WTC11 (cell line): Measurements from ENCODE around the gene FBXL4. TPM values are rescaled to one million over a fixed set of nuclear protein-coding genes. Genes with fewer than 3 reads are reported as not detected.

Experiments used
- ATAC-seq: fragments of 200-7000 bp; cut with Tn5 transposase; 2 replicates; pipeline ENCODE4 v1.10.0; 2021; ENCODE audit warnings: mild to moderate bottlenecking, moderate library complexity
- CTCF ChIA-PET: fragments of 300-600 bp; sonication (Branson Sonifier 250); formaldehyde crosslinking; loops from one replicate; lab custom pipeline; 2021; ENCODE audit warnings: antibody characterized with exemption; lab: Charles Lee
- POLR2A ChIA-PET: fragments of 350-600 bp; sonication (Branson Sonifier 250); formaldehyde crosslinking; loops from one replicate; lab custom pipeline; 2021; ENCODE audit warnings: antibody characterized with exemption; lab: Charles Lee
- DNase-seq: peaks from one replicate; pipeline ENCODE4 v3.0.0; 2021; ENCODE audit warnings: low spot score
- H3K27ac Mint-ChIP-seq: 2 replicates; pipeline ENCODE4 v1.8.0; 2021; ENCODE audit warnings: mixed read lengths
- H3K27me3 Mint-ChIP-seq: 2 replicates; pipeline ENCODE4 v1.8.0; 2021; ENCODE audit warnings: low read depth, mild to moderate bottlenecking, moderate library complexity, mixed read lengths
- H3K36me3 Mint-ChIP-seq: 2 replicates; pipeline ENCODE4 v1.8.0; 2021; ENCODE audit warnings: mixed read lengths
- H3K4me1 Mint-ChIP-seq: 2 replicates; pipeline ENCODE4 v1.8.0; 2022; ENCODE audit warnings: mixed read lengths
- H3K4me3 Mint-ChIP-seq: 2 replicates; pipeline ENCODE4 v1.8.0; 2021; ENCODE audit warnings: mild to moderate bottlenecking, moderate library complexity, mixed read lengths
- H3K9me3 Mint-ChIP-seq: 2 replicates; pipeline ENCODE4 v1.8.0; 2021; ENCODE audit warnings: mixed read lengths
- ARID4B ChIP-seq: sonication (generic); formaldehyde crosslinking; IDR thresholded peaks from 2 replicates; pipeline ENCODE4 v1.8.0; 2023; ENCODE audit warnings: missing genetic modification reagents, mild to moderate bottlenecking, borderline replicate concordance
- ATF3 ChIP-seq: sonication (generic); formaldehyde crosslinking; conservative IDR thresholded peaks from 2 replicates; pipeline ENCODE4 v1.8.1; 2022; ENCODE audit warnings: mild to moderate bottlenecking, missing genetic modification reagents
- FOXP1 ChIP-seq: sonication (generic); formaldehyde crosslinking; IDR thresholded peaks from 2 replicates; pipeline ENCODE4 v1.8.0; 2022; ENCODE audit warnings: missing genetic modification reagents, mild to moderate bottlenecking, moderate library complexity, borderline replicate concordance
- FOXP4 ChIP-seq: sonication (generic); formaldehyde crosslinking; IDR thresholded peaks from 2 replicates; pipeline ENCODE4 v1.8.0; 2022; ENCODE audit warnings: mild to moderate bottlenecking, missing genetic modification reagents
- HMGA2 ChIP-seq: fragments of 250-450 bp; sonication (Bioruptor Pico); IDR thresholded peaks from 2 replicates; pipeline ENCODE4 v1.4.0; 2021; ENCODE audit warnings: mild to moderate bottlenecking, moderate library complexity
- IRF2 ChIP-seq: sonication (generic); formaldehyde crosslinking; IDR thresholded peaks from 2 replicates; pipeline ENCODE4 v1.8.0; 2022; ENCODE audit warnings: low read depth, missing genetic modification reagents, borderline replicate concordance
- KAT7 ChIP-seq: sonication (generic); formaldehyde crosslinking; IDR thresholded peaks from 2 replicates; pipeline ENCODE4 v1.8.1; 2023; ENCODE audit warnings: missing genetic modification reagents, mild to moderate bottlenecking, borderline replicate concordance
- MXD4 ChIP-seq: fragments of 250-450 bp; sonication (Bioruptor Pico); IDR thresholded peaks from 2 replicates; pipeline ENCODE4 v1.8.0; 2021; ENCODE audit warnings: mild to moderate bottlenecking, moderate library complexity, borderline replicate concordance
- NR3C1 ChIP-seq: sonication (generic); formaldehyde crosslinking; conservative IDR thresholded peaks from 2 replicates; pipeline ENCODE4 v1.8.1; 2023; ENCODE audit warnings: low read depth, mild to moderate bottlenecking, missing genetic modification reagents
- SOX15 ChIP-seq: fragments of 250-450 bp; sonication (Bioruptor Pico); IDR thresholded peaks from 2 replicates; pipeline ENCODE4 v1.9.0; 2021; ENCODE audit warnings: mild to moderate bottlenecking
- SP1 ChIP-seq: sonication (generic); formaldehyde crosslinking; conservative IDR thresholded peaks from 2 replicates; pipeline ENCODE4 v1.8.1; 2022; ENCODE audit warnings: missing genetic modification reagents
- TEAD1 ChIP-seq: sonication (generic); formaldehyde crosslinking; IDR thresholded peaks from 2 replicates; pipeline ENCODE4 v1.8.0; 2022; ENCODE audit warnings: mild to moderate bottlenecking, missing genetic modification reagents
- ZNF263 ChIP-seq: sonication (generic); formaldehyde crosslinking; IDR thresholded peaks from 2 replicates; pipeline ENCODE4 v1.8.1; 2022; ENCODE audit warnings: low read depth, mild to moderate bottlenecking, moderate library complexity, missing genetic modification reagents
- total RNA-seq: library from RNA; stranded (reverse); gene quantifications from 3 replicates; pipeline ENCODE4 v1.2.3, GENCODE V29; 2021
- TF ChIP-seq, protein P1 (sequence below): sonication (generic); formaldehyde crosslinking; IDR thresholded peaks from 2 replicates; pipeline ENCODE4 v1.8.1; 2023; ENCODE audit warnings: mild to moderate bottlenecking, missing genetic modification reagents
- TF ChIP-seq, protein P2 (sequence below): sonication (generic); formaldehyde crosslinking; IDR thresholded peaks from 2 replicates; pipeline ENCODE4 v1.8.1; 2022; ENCODE audit warnings: low read depth, missing genetic modification reagents, borderline replicate concordance

The FBXL4 gene
- total RNA-seq, 1 experiment from 2014 or later: 10.3 TPM

DNA sequence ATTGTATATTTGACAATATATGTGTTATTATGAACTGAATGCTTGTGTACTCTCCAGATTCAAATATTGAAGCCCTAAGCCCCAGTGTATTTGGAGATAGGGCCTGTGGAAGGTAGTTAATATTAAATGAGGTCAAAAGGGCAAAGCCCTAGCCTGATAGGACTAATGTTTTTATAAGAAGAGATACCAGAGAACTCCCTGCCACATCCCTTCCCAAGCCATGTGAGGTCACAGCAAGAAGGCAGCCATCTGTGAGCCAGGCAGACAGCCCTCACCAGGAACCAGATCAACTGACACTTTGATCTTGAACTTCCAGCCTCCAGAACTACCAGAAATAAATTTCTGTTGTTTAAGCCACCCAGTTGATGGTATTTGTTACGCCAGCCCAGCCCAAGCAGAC lies 36.4 kb upstream of the FBXL4 start (continued):
- no peak for TF ChIP-seq ZNF263 (CRISPR knock-in tag)
- TF ChIP-seq IRF2 (CRISPR knock-in tag): no peak

- Mint-ChIP-seq H3K9me3 (no peaks in the 10 kb centered on the region), H3K4me1 (peaks cover 9% of the 10 kb centered on the region; the same call in 1 of the 2 replicates), H3K27ac (no peak overlapping the region), H3K4me3 (no peak overlapping the region), H3K27me3 (no peaks in the 10 kb centered on the region), H3K36me3 (no peaks in the 10 kb centered on the region)
- no peak for TF ChIP-seq TEAD1
- TF ChIP-seq, protein P1, sequence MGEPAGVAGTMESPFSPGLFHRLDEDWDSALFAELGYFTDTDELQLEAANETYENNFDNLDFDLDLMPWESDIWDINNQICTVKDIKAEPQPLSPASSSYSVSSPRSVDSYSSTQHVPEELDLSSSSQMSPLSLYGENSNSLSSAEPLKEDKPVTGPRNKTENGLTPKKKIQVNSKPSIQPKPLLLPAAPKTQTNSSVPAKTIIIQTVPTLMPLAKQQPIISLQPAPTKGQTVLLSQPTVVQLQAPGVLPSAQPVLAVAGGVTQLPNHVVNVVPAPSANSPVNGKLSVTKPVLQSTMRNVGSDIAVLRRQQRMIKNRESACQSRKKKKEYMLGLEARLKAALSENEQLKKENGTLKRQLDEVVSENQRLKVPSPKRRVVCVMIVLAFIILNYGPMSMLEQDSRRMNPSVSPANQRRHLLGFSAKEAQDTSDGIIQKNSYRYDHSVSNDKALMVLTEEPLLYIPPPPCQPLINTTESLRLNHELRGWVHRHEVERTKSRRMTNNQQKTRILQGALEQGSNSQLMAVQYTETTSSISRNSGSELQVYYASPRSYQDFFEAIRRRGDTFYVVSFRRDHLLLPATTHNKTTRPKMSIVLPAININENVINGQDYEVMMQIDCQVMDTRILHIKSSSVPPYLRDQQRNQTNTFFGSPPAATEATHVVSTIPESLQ: no peak
- TF ChIP-seq, protein P2, sequence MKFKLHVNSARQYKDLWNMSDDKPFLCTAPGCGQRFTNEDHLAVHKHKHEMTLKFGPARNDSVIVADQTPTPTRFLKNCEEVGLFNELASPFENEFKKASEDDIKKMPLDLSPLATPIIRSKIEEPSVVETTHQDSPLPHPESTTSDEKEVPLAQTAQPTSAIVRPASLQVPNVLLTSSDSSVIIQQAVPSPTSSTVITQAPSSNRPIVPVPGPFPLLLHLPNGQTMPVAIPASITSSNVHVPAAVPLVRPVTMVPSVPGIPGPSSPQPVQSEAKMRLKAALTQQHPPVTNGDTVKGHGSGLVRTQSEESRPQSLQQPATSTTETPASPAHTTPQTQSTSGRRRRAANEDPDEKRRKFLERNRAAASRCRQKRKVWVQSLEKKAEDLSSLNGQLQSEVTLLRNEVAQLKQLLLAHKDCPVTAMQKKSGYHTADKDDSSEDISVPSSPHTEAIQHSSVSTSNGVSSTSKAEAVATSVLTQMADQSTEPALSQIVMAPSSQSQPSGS: no peak
- no peak for TF ChIP-seq FOXP4 (CRISPR knock-in tag)
- no peak for TF ChIP-seq SOX15 (CRISPR knock-in tag)
- TF ChIP-seq SP1 (CRISPR knock-in tag): no peak
- TF ChIP-seq NR3C1 (CRISPR knock-in tag): no peak
- TF ChIP-seq ZNF263 (CRISPR knock-in tag): no peak
- no peak for TF ChIP-seq FOXP1
- no peak for TF ChIP-seq KAT7
- TF ChIP-seq MXD4: no peak
- TF ChIP-seq ARID4B (CRISPR knock-in tag): no peak
- no peak for TF ChIP-seq ATF3
- TF ChIP-seq HMGA2: no peak
- DNase-seq (no peak), ATAC-seq (no peak)
- POLR2A ChIA-PET: interaction anchor here (0.6 kb wide), 1 partner anchor 169 kb away, joined by 4 read pairs; no protein-coding TSS in a partner anchor
- CTCF ChIA-PET: interaction anchor here (1.3 to 3.5 kb wide), 3 partner anchors 34 to 138 kb away, joined by 4 to 22 read pairs (median 10); partner anchors contain the start of gene FBXL4
Measured at GRCh38 chr6:98981473-98981872, 33.7 kb upstream of the FBXL4 start.
